ENCODE measurements around the gene HLF.

The HLF gene

DNA sequence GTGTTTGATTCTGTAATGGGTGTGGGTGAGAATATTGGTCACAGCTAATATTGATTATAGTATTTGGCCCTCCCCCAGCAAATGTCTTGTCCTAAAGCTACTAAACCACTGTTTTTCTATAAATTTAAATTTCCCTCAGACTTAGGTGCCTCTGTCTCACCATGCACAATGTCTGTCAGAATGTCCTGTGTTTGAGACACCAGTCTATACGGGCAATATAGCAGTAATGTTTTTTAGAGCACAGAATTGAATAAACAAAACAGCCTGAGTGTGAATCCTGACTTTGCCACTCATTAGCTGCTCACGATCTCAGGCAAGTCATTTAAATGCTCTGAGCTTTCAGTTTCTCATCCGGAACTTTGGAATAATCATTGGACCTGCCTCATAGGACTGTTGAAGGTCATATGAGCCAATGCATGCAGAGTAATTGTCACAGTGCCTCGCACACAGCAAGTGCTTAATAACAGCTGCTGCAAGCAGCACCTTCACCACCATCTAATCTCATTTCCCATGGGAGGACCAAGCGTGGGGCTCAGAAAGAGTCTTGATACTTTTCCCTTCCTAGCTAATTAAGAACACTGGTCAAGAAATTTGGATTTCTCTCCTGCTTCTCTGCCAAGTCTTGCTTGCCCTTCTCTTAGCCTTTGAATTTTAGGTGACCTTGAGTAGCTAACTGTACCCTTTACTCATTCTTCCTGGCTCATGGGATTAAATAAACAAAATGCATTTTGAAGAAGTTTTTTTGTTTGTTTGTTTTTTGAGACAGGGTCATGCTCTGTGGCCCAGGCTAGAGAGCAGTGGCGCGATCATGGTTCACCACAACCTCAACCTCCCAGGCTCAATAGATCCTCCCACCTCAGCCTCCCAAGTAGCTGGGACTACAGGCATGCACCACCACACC is 9.8 kb downstream of the HLF start:
- H3K4me3 ChIP-seq (ENCODE audit: low read depth, low read length) = no peak overlapping the region

DNA sequence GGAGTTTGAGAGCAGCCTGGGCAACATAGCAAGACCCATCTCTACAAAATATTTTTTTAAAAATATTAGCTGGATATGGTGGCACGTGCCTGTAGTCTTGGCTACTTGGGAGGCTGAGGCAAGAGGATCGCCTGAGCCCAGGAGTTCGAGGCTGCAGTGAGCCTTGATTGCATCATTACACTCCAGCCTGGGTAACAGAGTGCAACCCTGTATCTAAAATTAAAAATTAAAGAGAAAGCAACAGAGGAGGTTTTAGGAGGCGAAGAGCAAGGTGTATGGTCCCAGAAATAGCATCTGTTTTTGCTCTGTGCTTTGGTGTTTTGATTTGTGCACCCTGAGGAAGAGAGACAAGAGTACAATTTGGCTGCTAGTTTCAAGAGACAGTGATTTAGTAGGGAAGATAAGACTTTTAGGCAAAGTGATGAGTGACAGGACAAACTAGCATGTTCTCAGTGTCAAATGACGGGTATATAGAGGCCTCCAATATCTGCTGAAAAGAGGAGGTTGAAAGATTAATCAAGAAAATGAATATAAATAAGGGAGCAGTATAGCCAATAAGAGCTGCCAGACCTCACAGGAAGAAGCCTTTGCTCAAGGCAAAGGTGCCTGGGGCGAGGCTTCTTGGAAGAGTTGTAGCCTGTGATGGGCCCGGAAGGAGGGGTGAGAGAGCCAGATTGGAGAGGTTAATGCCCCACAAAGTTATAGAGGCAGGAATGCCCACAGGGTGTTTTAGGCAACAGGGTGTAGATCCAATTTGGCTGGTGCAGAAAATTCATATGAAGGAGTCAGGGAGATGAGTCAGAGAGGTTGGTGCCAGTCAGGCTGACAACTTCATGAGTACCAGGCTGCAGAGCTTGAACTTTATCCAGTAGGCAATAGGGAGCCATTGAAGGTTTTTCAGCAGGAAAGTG is 11.4 kb downstream of the HLF start:
- no peak overlapping the region for H3K4me3 ChIP-seq (ENCODE audit: low read depth, low read length)

DNA sequence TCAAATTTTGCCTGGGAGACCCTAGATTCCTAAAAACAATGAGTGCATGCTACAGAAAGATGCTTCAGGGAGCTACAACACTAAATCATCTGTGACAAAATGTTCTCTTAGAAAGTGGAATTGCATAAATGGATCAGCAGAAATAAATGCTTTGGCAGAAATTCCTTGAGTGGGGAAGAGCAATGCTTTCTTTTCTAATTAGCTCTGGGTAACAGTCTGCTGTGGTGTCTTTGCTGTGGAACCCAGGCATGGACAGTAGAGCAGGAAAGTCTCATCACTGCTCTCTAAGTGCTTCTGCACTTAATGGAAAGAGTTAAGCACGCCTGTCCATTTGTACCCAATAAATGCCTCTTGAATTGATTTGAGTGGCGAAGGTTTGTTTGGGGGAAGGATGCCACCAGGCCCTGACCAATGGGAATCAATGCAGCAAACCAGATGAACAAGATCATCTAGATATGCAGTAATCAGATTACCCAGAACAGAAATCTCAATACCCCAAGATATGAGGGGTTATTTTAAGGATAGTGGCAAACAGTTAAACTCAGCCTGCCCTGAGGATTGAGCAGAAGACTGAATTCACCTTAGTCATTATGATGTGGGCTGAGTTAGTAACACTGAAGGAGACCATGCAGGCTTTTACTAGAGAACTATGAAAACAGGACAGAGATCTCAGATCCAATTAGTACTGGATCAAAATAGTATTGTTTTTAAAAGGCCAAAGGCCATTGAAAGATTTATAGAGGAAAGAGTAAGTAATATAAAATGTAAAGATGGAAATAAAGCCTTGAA is 13.6 kb downstream of the HLF start:
- H3K4me3 ChIP-seq (ENCODE audit: low read depth, low read length) = no peak overlapping the region

DNA sequence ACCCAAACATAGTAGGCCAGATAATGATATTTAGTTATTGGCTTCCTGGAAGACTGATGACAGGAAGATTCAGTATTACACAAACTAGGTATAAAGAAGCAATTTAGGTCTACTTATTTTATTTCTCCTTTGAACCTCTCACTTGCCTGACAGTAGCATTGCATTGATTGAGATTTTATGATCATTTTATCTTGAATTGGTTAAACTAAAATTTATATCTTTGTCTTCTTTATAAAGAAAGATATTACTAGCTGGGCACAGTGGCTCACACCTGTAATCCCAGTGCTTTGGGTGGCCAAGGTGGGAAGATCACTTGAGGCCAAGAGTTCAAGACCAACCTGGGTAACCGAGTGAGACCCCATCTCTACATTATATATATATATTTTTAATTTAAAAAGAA is 14.4 kb downstream of the HLF start:
- no peak overlapping the region for H3K4me3 ChIP-seq (ENCODE audit: low read depth, low read length)

DNA sequence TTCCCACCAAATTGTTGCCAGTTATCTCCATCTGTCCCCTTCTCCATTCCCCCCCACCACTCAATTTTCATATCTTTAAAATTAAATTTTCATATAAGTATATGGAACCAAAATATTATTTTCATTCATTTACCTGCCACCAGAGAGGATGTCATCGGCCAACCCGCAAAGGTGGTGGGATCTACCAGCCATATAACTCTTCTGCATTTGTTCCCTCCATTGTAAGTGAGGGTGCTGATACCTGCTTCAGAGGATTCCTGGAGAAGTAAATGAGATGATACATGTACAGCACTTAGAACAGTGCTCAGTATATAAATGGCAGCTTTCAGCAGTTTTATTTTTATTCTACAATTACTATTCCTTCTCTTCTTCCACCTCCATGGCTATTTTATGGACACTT is 15.0 kb downstream of the HLF start:
- H3K4me3 ChIP-seq (ENCODE audit: low read depth, low read length) = no peak overlapping the region

DNA sequence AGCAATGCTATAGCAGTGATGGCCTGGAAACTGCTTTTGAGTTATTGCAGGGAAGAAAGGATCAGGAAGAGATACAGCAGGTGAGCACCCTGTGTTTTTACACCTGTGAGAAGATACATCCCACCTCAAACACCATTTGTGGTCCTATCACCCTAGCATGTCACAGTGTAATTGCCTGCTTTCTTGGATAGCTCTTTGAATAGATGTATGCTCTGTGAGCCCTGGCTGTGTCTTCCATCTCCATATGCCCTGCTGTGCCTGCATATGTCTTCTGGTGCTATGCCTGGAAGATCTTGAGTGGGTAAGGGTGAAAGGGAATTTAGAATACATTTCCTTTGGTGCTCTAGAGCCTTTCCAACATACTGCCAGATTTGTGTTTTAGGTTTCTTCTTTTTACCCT is 15.5 kb downstream of the HLF start:
- no peak overlapping the region for H3K4me3 ChIP-seq (ENCODE audit: low read depth, low read length)

DNA sequence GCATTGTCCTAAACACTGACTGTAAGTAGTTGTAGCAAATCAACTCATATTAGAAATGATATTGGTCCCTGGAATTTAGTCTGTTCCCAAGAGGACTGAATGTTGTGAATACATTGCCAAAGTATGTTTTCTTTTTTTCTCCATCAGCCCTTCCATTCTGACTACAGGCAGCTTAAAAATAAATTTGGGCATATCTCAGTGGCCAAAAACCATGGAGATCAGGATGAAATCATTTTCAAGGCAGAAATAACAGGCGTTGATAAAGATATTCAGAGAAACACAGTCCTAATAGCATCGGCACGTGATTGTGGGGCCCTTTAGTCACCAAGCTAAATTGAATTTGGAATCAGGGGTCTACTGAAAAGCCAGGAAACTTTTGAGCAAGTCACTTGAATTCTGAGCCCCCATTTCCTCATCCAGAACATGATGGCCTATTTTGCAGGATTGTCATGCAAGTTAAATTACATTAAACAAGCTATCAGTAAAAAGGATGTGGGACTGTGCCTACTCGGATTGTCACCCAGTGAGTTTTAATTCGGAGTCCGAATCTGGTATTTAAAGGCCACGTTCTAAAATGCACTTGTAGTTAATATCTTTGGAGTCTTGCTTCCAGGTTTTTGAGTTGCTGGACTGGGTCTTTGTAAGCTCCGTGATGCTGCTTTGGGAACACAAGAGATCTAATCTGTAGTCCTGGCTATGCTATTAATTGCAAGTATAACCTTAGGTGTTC is 17.1 kb downstream of the HLF start:
- H3K4me3 ChIP-seq (ENCODE audit: low read depth, low read length) = no peak overlapping the region

DNA sequence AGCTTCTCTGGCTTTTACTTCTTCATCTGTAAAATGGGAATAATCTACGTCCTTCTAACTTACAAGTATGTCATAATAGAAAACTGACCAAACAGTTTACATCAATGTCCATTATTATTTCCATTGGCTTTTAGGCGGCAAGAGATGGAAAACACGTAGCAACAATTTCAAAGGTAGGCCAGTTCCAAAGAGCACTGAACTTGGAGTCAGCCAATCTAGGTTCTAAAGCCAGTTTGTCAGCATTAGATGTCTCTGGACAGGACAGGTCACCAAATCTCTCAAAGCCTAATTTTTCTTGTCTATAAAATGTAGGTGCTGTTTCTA is 17.6 kb downstream of the HLF start:
- H3K4me3 ChIP-seq (ENCODE audit: low read depth, low read length) = no peak overlapping the region

DNA sequence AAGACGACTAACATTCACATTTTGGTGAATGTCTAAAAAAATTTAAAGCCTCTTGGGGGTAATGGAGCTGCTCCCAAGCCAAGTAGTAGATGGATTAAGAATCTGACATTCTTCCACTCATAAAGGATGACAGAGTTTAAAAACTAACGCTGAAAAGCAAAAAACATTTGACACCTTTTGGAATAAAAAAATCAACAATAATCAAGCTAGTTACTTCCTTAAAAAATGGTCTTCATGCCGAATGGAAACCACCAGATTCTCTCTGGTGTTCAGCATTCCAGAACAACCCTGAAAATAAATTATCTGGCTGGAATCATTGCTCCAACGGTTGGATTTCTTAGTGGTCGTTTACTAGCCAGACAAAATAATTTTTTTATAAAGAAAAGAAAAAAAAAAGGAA is 18.0 kb downstream of the HLF start:
- H3K4me3 ChIP-seq (ENCODE audit: low read depth, low read length) = no peak overlapping the region

DNA sequence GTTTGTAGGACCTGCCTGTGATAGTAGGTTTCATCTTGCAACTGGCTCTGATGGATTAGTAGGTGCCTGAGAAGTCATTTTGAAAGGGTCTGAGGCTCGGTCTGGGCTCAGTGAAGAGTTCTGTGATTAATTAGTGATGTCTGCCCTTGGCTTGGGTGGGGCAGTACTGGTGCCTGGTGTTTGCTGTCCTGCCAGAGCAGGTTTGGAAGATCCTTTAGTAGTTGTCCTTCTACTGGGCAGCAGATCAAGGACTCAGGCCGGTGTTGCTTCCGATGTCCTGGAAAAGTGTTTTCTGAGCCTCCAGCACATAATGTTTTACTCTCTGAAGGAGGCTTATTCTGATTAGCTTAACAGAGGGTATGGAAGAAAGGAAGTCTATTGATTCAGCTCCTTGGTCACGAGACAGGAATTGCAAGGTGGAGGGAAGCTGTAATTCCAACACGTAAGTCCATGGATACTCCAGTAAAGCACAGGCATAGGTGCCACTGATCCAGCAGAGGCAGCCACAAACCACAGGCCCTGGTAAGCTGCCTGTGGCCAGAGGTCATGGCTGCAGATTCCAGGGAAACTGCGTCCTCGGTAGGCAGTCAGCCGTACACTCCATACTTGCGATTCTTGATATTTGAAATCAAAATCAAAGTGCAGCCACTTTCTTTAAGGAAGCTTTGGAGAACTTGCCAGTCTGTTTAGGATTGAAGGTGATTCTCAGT is 18.7 kb downstream of the HLF start:
- H3K4me3 ChIP-seq (ENCODE audit: low read depth, low read length) = no peak overlapping the region

DNA sequence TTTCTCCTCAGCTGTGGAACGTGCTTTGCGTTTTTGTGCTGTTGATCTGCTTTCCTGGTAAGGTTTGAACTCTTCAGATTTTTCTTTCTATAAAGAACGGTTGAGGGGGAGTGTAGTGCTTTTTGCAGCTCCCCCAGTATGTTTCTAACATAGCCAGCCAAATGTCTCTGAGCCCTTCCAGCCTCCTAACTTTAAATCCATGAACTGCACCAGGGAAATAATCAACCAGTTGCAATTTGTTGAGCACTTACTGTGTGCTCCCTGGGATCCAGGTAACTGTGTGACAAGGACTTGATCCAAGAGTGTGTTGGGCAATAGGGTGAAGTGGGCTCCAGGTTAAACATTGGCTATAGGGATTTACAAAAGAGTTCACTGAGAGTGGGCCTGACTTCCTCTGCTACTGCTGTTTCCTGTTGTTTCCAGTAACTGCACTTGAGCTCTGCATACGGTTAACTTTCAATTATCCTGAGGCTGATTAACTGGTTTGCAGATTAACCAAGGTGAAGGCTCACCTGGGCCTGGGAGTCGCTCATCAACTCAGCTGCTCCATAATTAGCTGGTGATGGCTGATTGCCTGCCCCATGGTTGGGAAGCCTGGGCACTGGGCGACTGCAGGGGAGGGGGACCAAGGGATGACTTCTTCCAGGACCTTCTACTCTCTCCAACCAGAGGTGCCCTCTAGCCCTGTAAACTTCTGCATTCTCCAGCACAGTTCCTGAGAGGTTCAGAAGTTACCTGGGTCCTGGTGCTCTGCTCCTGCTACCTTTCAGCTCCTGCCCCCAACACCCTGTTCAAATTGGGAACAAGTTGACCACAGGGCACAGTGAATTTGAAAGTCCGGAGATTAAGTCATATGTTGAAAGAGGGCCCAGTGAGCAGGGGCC is 19.5 kb downstream of the HLF start:
- H3K4me3 ChIP-seq (ENCODE audit: low read depth, low read length) = no peak overlapping the region

DNA sequence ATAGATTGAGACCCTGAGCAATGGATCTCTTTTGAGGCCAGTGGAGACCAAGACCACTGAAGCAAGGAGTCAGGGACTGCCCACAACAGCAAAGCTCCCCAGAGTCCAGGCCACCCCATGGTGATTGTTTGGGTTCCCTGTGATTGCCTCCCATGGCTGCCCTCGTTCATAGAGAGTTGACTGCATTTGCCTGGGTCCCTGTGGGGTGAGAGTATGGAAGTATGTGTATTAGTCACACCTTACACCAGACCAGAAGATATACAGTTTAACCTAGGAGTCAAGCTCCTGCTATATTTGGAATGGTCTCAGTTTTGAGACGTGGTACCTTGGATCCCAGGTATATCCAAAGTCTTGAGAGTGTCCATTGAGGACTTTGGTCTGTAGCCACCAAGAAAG is 20.2 kb downstream of the HLF start:
- H3K4me3 ChIP-seq (ENCODE audit: low read depth, low read length) = no peak overlapping the region

DNA sequence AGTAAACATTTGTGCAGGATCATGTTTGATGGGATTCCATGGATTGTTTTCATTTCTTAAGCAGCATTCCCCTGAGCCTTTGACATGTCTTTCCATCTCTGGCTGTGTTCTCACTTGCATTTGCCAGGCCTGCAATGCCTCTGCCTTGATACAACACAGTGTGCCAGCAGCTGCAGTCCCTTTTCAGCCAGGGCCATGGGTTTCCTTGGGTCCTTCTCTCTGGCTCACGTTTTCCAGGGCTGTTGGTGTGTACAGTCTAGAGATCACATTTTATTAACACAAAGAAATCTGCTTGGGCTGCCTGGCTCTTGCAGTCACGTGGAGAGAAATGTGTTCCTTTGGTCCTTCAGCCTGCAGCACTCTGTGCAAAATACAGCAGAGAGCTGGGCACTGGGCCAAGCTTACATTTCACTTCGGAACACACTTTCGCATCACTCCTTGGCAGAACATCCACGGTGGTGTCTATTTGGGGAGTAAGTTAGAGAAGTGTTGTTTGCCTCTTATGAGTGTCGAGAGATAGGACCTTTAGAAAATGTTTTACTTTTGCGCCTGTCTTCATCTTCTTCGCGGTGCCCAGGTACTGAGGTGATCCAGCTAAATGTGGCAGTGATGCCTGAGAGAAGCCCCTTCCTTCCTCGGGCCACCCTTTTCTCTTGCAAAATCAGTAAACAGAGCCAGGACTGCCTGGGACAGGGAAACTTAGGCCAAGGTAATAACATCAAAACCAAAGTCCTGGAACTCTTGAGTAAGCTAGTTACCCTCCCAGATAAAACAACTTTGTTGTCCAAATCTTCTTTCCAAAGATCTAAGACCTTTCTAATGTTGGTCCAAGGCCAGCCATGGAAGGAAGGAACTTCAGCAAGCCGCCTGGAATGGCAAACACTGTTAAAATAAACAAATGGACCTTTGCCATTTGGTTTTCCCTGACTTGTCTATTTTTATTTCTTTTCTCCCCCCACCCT is 20.9 kb downstream of the HLF start:
- H3K4me3 ChIP-seq (ENCODE audit: low read depth, low read length) = no peak overlapping the region

DNA sequence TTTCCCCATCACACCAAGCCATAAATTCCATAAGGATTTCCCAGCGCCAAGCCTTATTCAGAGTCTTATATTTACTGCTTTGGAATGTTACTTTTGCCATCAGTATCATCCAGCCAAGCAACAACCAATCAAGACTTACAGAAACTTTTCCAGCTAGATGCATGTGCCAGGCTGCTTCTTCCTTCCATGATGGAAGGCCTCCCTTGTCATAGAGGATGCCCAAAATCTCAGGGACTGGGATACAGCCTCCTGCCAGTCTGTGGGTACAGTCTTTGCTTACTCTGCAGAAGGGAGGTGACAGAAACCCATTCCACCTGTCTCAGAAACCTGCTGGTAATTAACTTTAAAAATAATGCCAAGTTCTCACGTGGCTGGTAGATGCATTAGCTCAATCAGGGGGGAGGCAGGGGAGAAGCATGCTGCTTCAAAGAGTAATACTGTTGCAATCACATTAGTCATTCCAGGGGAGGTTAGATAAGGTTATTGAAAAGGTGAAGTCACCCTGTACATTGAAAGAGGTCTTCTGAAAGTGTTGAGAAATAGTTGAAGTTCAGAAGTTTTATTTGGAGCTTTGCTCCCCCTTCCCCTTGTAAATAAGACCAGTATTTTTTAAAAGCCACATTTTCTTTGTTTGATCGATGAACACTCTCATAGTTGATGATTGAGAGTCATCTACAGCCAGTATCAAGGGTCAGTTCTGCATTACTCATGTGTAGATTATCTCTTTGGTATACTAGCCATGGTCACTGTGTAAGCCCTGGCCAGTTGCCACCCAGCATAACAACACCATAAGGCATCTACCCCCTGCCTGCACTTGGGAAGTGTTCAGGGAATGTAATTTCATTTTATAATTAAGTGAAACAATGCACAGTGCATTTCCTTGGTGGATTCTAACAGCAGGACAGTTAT is 22.2 kb downstream of the HLF start:
- H3K4me3 ChIP-seq (ENCODE audit: low read depth, low read length) = no peak overlapping the region

DNA sequence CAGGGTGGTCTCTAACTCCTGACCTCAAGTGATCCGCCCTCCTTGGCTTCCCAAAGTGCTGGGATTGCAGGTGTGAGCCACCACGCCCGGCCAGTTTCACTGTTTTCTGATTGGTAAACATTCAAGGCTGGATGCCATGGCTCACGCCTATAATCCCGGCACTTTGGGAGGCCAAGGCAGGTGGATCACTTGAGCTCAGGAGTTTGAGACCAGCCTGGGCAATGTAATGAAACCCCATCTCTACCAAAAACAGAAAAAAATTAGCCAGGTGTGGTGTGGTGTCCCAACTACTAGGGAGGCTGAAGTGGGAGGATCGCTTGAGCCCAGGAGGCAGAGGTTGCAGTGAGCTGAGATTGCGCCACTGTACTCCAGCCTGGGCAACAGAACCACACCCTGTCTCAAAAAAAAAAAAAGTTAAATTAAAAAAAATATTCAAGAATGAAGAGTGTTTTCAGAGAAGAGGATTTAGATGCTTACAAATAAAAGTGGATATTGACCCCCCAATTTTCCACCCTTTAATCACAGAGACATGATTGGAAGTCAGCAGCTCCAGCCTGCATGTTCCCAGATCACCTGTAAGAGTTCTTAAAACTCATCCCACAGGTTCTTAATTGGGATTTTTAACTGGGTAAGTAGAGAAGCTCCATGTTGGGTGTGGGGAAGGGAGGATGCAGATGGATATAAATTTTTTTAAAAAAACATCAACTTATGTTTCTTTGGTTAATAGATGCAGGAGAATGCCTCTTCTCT is 23.8 kb downstream of the HLF start:
- no peak overlapping the region for H3K4me3 ChIP-seq (ENCODE audit: low read depth, low read length)

DNA sequence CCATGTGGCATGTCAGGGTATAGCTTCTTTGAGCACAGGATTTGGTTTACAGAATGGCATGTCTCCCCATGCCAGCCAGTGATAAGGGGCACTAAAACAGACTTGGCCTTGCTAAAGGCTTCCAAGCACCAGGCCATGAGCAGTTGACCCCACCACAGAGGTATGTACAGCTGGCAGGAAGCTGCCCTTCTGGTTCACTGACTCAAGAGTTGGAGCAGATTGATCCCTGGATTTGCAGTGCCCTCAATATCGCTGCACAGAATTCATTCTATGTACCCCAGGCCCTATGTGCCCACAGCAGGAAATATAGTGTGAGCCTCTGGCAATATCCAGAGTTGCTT is 24.3 kb downstream of the HLF start:
- no peak overlapping the region for H3K4me3 ChIP-seq (ENCODE audit: low read depth, low read length)
